HepG2 (cell line): ENCODE data around the gene ACTL6A. TPM values are rescaled to one million over a fixed set of nuclear protein-coding genes. Genes with fewer than 3 reads are reported as not detected.
A peak's percentile ranks its signal among the peaks of the same experiment; 100 is the strongest.

ENCODE experiments used
- GMEB2 ChIP-seq: IDR thresholded peaks from 2 replicates; pipeline ENCODE4 v1.6.1; 2016; ENCODE audit warnings: missing biosample characterization, missing genetic modification reagents, low read depth
- GPN1 ChIP-seq: sonication (generic); formaldehyde crosslinking; IDR thresholded peaks from 2 replicates; pipeline ENCODE4 v1.5.1; 2020; ENCODE audit warnings: missing genetic modification reagents, borderline replicate concordance
- HNRNPLL ChIP-seq: fragments of 200-400 bp; formaldehyde crosslinking; IDR thresholded peaks from 2 replicates; pipeline ENCODE4 v1.6.1; 2017; ENCODE audit warnings: mild to moderate bottlenecking, low read depth, low read length; ENCODE audit not compliant: poor library complexity, severe bottlenecking
- KLF16 ChIP-seq, 2 experiments: sonication (generic) in 1 of 2; formaldehyde crosslinking in 1 of 2; IDR thresholded peaks; 2 replicates each; pipeline versions ENCODE4 v1.6.1 to v1.8.0; 2016 to 2023; ENCODE audit warnings: missing genetic modification reagents in 2 of 2, missing compliant biosample characterization in 1 of 2
- MAF1 ChIP-seq: sonication (generic); formaldehyde crosslinking; IDR thresholded peaks from 2 replicates; pipeline ENCODE4 v1.5.0; 2020; ENCODE audit warnings: missing genetic modification reagents, borderline replicate concordance
- MLXIP ChIP-seq: sonication (generic); formaldehyde crosslinking; IDR thresholded peaks from 2 replicates; pipeline ENCODE4 v1.9.0; 2021; ENCODE audit warnings: missing genetic modification reagents, borderline replicate concordance
- NKX3-1 ChIP-seq: sonication (generic); formaldehyde crosslinking; IDR thresholded peaks from 2 replicates; pipeline ENCODE4 v1.5.0; 2020; ENCODE audit warnings: missing genetic modification reagents
- PHF8 ChIP-seq: sonication (generic); formaldehyde crosslinking; IDR thresholded peaks from 2 replicates; pipeline ENCODE4 v1.5.0; 2020; ENCODE audit warnings: missing genetic modification reagents
- RFXANK ChIP-seq: IDR thresholded peaks from 2 replicates; pipeline ENCODE4 v1.6.1; 2016
- THAP8 ChIP-seq: sonication (generic); formaldehyde crosslinking; IDR thresholded peaks from 2 replicates; pipeline ENCODE4 v1.5.1; 2020; ENCODE audit warnings: missing genetic modification reagents, mild to moderate bottlenecking, borderline replicate concordance
- ZNF230 ChIP-seq: sonication (generic); formaldehyde crosslinking; IDR thresholded peaks from 2 replicates; pipeline ENCODE4 v1.4.0; 2020; ENCODE audit warnings: mild to moderate bottlenecking, missing genetic modification reagents
- ZNF589 ChIP-seq: sonication (generic); formaldehyde crosslinking; conservative IDR thresholded peaks from 2 replicates; pipeline ENCODE4 v1.8.0; 2022; ENCODE audit warnings: mild to moderate bottlenecking, moderate library complexity, missing genetic modification reagents
- ZNF883 ChIP-seq: sonication (generic); formaldehyde crosslinking; IDR thresholded peaks from 2 replicates; pipeline ENCODE4 v1.5.1; 2020; ENCODE audit warnings: mild to moderate bottlenecking, missing genetic modification reagents; ENCODE audit errors: not compliant biosample characterization
- polyA plus RNA-seq, 8 experiments: library from polyadenylated mRNA; depleted of rRNA in 3 of 8; stranded (reverse) in 7 of 8; unstranded in 1 of 8; fragments of >200 nt; fragmentation: Illumina TruSeq in 4 of 8; extraction: Trizol in 4 of 8; gene quantifications; 2 replicates each; pipeline versions ENCODE4 v1.2.1 to v1.2.3, GENCODE V29; 2011 to 2016; ENCODE audit warnings: low read depth in 4 of 8, missing spikeins in 1 of 8, mixed read lengths in 1 of 8; ENCODE audit not compliant: insufficient read depth in 1 of 8
- total RNA-seq, 5 experiments: library from RNA; depleted of rRNA; stranded (reverse); fragments of >200 nt; fragmentation: Illumina TruSeq; extraction: Trizol; gene quantifications; 2 replicates each; pipeline ENCODE4 v1.2.3, GENCODE V29; 2016; ENCODE audit warnings: low read depth in 1 of 5
- TF ChIP-seq, protein P1 (sequence below): sonication (generic); formaldehyde crosslinking; IDR thresholded peaks from 2 replicates; pipeline ENCODE4 v1.4.0; 2020; ENCODE audit warnings: mild to moderate bottlenecking, missing genetic modification reagents, borderline replicate concordance
- TF ChIP-seq, protein P2 (sequence below): sonication (generic); formaldehyde crosslinking; IDR thresholded peaks from 2 replicates; pipeline ENCODE4 v1.4.0; 2020; ENCODE audit warnings: missing genetic modification reagents

The ACTL6A gene
- total and polyA plus RNA-seq, 2 of the 13 experiments (the other 11 are each of a cell fraction or from before 2014, with no cell fraction given): 58.1 to 84.1 TPM

DNA sequence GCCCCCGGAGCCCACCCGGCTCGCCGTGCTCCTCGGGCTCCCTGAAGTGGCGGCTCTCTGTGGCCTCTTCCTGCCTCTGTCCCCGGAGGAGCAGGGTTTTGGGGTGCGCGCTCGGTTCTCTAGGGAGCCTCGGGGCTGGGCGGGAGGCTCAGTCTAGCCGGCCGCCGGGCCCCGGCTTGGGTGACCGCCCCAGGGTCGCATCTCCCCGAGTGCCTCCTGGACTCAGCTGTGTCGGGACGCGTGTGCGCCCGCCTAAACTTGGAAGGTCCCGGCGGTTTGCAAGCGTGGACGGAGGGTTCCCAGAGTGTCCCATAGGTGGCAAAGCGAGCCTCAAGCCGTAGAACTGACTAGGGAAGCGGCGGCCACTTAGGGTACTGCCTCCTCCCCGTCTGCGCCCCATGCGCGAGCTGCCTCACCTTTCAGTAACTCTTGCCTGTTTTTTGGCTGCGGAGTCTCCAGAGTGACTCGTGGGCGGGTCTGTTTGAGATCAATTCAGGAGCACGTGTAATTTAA is 601 bp downstream of the ACTL6A start (continued):
- TF ChIP-seq MLXIP: no peak
- no peak for TF ChIP-seq RFXANK (CRISPR knock-in tag)
- TF ChIP-seq, protein P1, sequence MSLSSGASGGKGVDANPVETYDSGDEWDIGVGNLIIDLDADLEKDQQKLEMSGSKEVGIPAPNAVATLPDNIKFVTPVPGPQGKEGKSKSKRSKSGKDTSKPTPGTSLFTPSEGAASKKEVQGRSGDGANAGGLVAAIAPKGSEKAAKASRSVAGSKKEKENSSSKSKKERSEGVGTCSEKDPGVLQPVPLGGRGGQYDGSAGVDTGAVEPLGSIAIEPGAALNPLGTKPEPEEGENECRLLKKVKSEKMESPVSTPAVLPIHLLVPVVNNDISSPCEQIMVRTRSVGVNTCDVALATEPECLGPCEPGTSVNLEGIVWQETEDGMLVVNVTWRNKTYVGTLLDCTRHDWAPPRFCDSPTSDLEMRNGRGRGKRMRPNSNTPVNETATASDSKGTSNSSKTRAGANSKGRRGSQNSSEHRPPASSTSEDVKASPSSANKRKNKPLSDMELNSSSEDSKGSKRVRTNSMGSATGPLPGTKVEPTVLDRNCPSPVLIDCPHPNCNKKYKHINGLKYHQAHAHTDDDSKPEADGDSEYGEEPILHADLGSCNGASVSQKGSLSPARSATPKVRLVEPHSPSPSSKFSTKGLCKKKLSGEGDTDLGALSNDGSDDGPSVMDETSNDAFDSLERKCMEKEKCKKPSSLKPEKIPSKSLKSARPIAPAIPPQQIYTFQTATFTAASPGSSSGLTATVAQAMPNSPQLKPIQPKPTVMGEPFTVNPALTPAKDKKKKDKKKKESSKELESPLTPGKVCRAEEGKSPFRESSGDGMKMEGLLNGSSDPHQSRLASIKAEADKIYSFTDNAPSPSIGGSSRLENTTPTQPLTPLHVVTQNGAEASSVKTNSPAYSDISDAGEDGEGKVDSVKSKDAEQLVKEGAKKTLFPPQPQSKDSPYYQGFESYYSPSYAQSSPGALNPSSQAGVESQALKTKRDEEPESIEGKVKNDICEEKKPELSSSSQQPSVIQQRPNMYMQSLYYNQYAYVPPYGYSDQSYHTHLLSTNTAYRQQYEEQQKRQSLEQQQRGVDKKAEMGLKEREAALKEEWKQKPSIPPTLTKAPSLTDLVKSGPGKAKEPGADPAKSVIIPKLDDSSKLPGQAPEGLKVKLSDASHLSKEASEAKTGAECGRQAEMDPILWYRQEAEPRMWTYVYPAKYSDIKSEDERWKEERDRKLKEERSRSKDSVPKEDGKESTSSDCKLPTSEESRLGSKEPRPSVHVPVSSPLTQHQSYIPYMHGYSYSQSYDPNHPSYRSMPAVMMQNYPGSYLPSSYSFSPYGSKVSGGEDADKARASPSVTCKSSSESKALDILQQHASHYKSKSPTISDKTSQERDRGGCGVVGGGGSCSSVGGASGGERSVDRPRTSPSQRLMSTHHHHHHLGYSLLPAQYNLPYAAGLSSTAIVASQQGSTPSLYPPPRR (CRISPR knock-in tag): no peak; the same call in 1 of the 2 replicates
- no peak for TF ChIP-seq ZNF230 (CRISPR knock-in tag)
- no peak for TF ChIP-seq MAF1 (CRISPR knock-in tag)
- TF ChIP-seq, protein P2, sequence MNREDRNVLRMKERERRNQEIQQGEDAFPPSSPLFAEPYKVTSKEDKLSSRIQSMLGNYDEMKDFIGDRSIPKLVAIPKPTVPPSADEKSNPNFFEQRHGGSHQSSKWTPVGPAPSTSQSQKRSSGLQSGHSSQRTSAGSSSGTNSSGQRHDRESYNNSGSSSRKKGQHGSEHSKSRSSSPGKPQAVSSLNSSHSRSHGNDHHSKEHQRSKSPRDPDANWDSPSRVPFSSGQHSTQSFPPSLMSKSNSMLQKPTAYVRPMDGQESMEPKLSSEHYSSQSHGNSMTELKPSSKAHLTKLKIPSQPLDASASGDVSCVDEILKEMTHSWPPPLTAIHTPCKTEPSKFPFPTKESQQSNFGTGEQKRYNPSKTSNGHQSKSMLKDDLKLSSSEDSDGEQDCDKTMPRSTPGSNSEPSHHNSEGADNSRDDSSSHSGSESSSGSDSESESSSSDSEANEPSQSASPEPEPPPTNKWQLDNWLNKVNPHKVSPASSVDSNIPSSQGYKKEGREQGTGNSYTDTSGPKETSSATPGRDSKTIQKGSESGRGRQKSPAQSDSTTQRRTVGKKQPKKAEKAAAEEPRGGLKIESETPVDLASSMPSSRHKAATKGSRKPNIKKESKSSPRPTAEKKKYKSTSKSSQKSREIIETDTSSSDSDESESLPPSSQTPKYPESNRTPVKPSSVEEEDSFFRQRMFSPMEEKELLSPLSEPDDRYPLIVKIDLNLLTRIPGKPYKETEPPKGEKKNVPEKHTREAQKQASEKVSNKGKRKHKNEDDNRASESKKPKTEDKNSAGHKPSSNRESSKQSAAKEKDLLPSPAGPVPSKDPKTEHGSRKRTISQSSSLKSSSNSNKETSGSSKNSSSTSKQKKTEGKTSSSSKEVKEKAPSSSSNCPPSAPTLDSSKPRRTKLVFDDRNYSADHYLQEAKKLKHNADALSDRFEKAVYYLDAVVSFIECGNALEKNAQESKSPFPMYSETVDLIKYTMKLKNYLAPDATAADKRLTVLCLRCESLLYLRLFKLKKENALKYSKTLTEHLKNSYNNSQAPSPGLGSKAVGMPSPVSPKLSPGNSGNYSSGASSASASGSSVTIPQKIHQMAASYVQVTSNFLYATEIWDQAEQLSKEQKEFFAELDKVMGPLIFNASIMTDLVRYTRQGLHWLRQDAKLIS: no peak
- no peak for TF ChIP-seq GPN1
- no peak; the same call in 1 of the 2 replicates for TF ChIP-seq THAP8 (CRISPR knock-in tag)
- TF ChIP-seq ZNF883: peak; percentile 71
- TF ChIP-seq KLF16 (CRISPR knock-in tag; IDR thresholded peaks at IDR 0.05): no peak
- TF ChIP-seq GMEB2 (CRISPR knock-in tag): no peak
- TF ChIP-seq HNRNPLL: peak; percentile 92
- no peak for TF ChIP-seq ZNF589 (CRISPR knock-in tag)
- TF ChIP-seq PHF8: peak; percentile 52; the same call in 1 of the 2 replicates
- no peak for TF ChIP-seq NKX3-1
